Hepatocyte (in vitro differentiated cells): ENCODE results near the gene ADAMTS15. TPM values are rescaled to one million over a fixed set of nuclear protein-coding genes. Genes with fewer than 3 reads are reported as not detected.

Source experiments
- DNase-seq: peaks from one replicate; pipeline ENCODE4 v3.0.0-alpha.2; 2016; ENCODE audit warnings: low spot score
- H2AFZ ChIP-seq: fragments of 200-600 bp; sonication (generic); 2 replicates; pipeline ENCODE4 v1.6.0; 2016; ENCODE audit warnings: antibody characterized with exemption, mild to moderate bottlenecking
- H3K27ac ChIP-seq: fragments of 200-600 bp; sonication (generic); 2 replicates; pipeline ENCODE4 v1.5.1; 2016; ENCODE audit warnings: mild to moderate bottlenecking
- H3K27me3 ChIP-seq: fragments of 200-600 bp; sonication (generic); 2 replicates; pipeline ENCODE4 v1.6.1; 2016
- H3K36me3 ChIP-seq: fragments of 200-600 bp; sonication (generic); replicated peaks from 2 replicates; pipeline ENCODE4 v1.5.1; 2016; ENCODE audit warnings: low read depth; ENCODE audit not compliant: insufficient read depth
- H3K4me1 ChIP-seq: fragments of 200-600 bp; sonication (generic); 2 replicates; pipeline ENCODE4 v1.5.1; 2016; ENCODE audit warnings: mild to moderate bottlenecking, moderate library complexity; ENCODE audit not compliant: insufficient read depth
- H3K4me2 ChIP-seq: fragments of 200-600 bp; sonication (generic); 2 replicates; pipeline ENCODE4 v1.6.0; 2016
- H3K4me3 ChIP-seq: fragments of 200-600 bp; sonication (generic); 2 replicates; pipeline ENCODE4 v1.5.1; 2016; ENCODE audit warnings: mild to moderate bottlenecking
- H3K79me2 ChIP-seq: fragments of 200-600 bp; sonication (generic); 2 replicates; pipeline ENCODE4 v1.6.0; 2017; ENCODE audit warnings: mild to moderate bottlenecking
- H3K9me2 ChIP-seq: fragments of 200-600 bp; sonication (generic); replicated peaks from 2 replicates; pipeline ENCODE4 v1.6.0; 2017; ENCODE audit warnings: mild to moderate bottlenecking; ENCODE audit not compliant: insufficient read depth
- H3K9me3 ChIP-seq: fragments of 200-600 bp; sonication (generic); 2 replicates; pipeline ENCODE4 v1.5.1; 2016; ENCODE audit warnings: low read depth, mild to moderate bottlenecking
- H4K20me1 ChIP-seq: fragments of 200-600 bp; sonication (generic); 2 replicates; pipeline ENCODE4 v1.6.0; 2016; ENCODE audit warnings: mild to moderate bottlenecking; ENCODE audit not compliant: insufficient read depth, poor library complexity, severe bottlenecking
- CTCF ChIP-seq: fragments of 200-600 bp; sonication (generic); IDR thresholded peaks from 2 replicates; pipeline ENCODE4 v1.5.1; 2016; ENCODE audit warnings: antibody characterized with exemption, mild to moderate bottlenecking; ENCODE audit not compliant: poor library complexity
- EZH2 ChIP-seq: fragments of 200-600 bp; sonication (generic); IDR thresholded peaks from 2 replicates; pipeline ENCODE4 v1.6.1; 2016; ENCODE audit warnings: antibody characterized with exemption, mild to moderate bottlenecking, borderline replicate concordance
- EZH2phosphoT487 ChIP-seq: fragments of 200-600 bp; sonication (generic); IDR thresholded peaks from one replicate; pipeline ENCODE4 v1.6.1; 2018; ENCODE audit warnings: antibody characterized with exemption, mild to moderate bottlenecking, low read depth, moderate library complexity; ENCODE audit not compliant: unreplicated experiment, severe bottlenecking
- WGBS: methylation state at CpG from one replicate; pipeline ENCODE4 v1.1.6; 2016; ENCODE audit warnings: low lambda C conversion rate; ENCODE audit errors: missing lambda C conversion rate; 5-methylcytosine and 5-hydroxymethylcytosine counted together
- polyA plus RNA-seq: library from polyadenylated mRNA; unstranded; fragments of >200 nt; fragmentation: Nextera tagmentation; extraction: Ambion mirVana; gene quantifications from 2 replicates; pipeline ENCODE4 v1.2.1, GENCODE V29; 2016
- total RNA-seq: library from RNA; depleted of rRNA; stranded (reverse); fragments of >200 nt; gene quantifications from 2 replicates; pipeline ENCODE4 v1.2.3, GENCODE V29; 2014

Gene ADAMTS15
- total and polyA plus RNA-seq, 2 experiments from 2014 or later: 4.5 to 14.6 TPM

GRCh38 chr11:130459521-130459920, 11.1 kb downstream of the ADAMTS15 start:
- Histone ChIP-seq H3K9me2 (no peaks in the 10 kb centered on the region), H3K36me3 (no peaks in the 10 kb centered on the region), H3K27ac (no peak overlapping the region), H4K20me1 (no peaks in the 10 kb centered on the region), H3K27me3 (no peaks in the 10 kb centered on the region), H3K4me2 (no peak overlapping the region), H3K4me1 (peaks cover 10% of the 10 kb centered on the region), H2AFZ (no peak overlapping the region), H3K9me3 (no peaks in the 10 kb centered on the region), H3K4me3 (no peak overlapping the region), H3K79me2 (no peaks in the 10 kb centered on the region)
- TF ChIP-seq EZH2phosphoT487 (no peak), CTCF (no peak), EZH2 (no peak)
- no peak for DNase-seq
- WGBS: 90% methylated on average over 7 of the region's 7 CpGs

GRCh38 chr11:130462101-130462885, 13.8 kb downstream of the ADAMTS15 start:
- H2AFZ ChIP-seq: no peak overlapping the region
- DNase-seq: no peak
- H3K4me2 ChIP-seq: no peak overlapping the region
- H4K20me1 ChIP-seq: no peaks in the 10 kb centered on the region
- peaks cover 4% of the 10 kb centered on the region for H3K4me1 ChIP-seq
- TF ChIP-seq EZH2phosphoT487 (no peak), CTCF (no peak), EZH2 (no peak)
- H3K79me2 ChIP-seq: no peaks in the 10 kb centered on the region
- H3K27ac ChIP-seq: no peak overlapping the region
- no peaks in the 10 kb centered on the region for H3K36me3 ChIP-seq
- H3K27me3 ChIP-seq: no peaks in the 10 kb centered on the region
- no peaks in the 10 kb centered on the region for H3K9me2 ChIP-seq
- no peak overlapping the region for H3K4me3 ChIP-seq
- no peaks in the 10 kb centered on the region for H3K9me3 ChIP-seq
- WGBS: 95% methylated on average over 31 of the region's 31 CpGs

GRCh38 chr11:130462931-130463330, 14.5 kb downstream of the ADAMTS15 start:
- 85% methylated on average over 8 of the region's 8 CpGs for WGBS
- no peak overlapping the region for H3K4me3 ChIP-seq
- H3K4me2 ChIP-seq: no peak overlapping the region
- TF ChIP-seq EZH2 (no peak), CTCF (no peak), EZH2phosphoT487 (no peak)
- no peak overlapping the region for H3K27ac ChIP-seq
- H3K79me2 ChIP-seq: no peaks in the 10 kb centered on the region
- H3K27me3 ChIP-seq: no peaks in the 10 kb centered on the region
- peaks cover 5% of the 10 kb centered on the region for H3K4me1 ChIP-seq
- DNase-seq: no peak
- H3K9me3 ChIP-seq: no peaks in the 10 kb centered on the region
- H3K9me2 ChIP-seq: no peaks in the 10 kb centered on the region
- H4K20me1 ChIP-seq: no peaks in the 10 kb centered on the region
- H3K36me3 ChIP-seq: no peaks in the 10 kb centered on the region
- H2AFZ ChIP-seq: no peak overlapping the region
